Mesothelial cell of epicardium (in vitro differentiated cells): Measurements from ENCODE around the gene TRABD2A. TPM values are rescaled to one million over a fixed set of nuclear protein-coding genes. Genes with fewer than 3 reads are reported as not detected.

Source experiments
- DNase-seq, 2 experiments: peaks; one replicate each; pipeline ENCODE4 v3.0.0; 2021; ENCODE audit warnings: low spot score in 2 of 2; ENCODE audit not compliant: unreplicated experiment in 2 of 2
- H3K27ac Mint-ChIP-seq: 2 replicates; pipeline ENCODE4 v1.8.0; 2021; ENCODE audit warnings: mixed read lengths
- H3K27me3 Mint-ChIP-seq: 2 replicates; pipeline ENCODE4 v1.8.0; 2021; ENCODE audit warnings: low read depth, mixed read lengths
- H3K36me3 Mint-ChIP-seq: 2 replicates; pipeline ENCODE4 v1.8.0; 2021; ENCODE audit warnings: mixed read lengths
- H3K4me1 Mint-ChIP-seq: 2 replicates; pipeline ENCODE4 v1.8.0; 2021; ENCODE audit warnings: mixed read lengths
- H3K4me3 Mint-ChIP-seq: 2 replicates; pipeline ENCODE4 v1.8.0; 2021; ENCODE audit warnings: mild to moderate bottlenecking, moderate library complexity, mixed read lengths
- H3K9me3 Mint-ChIP-seq: 2 replicates; pipeline ENCODE4 v1.8.0; 2021; ENCODE audit warnings: mixed read lengths
- CTCF ChIP-seq: fragments of 200-600 bp; sonication (generic); IDR thresholded peaks from one replicate; pipeline ENCODE4 v1.5.0; 2021; ENCODE audit warnings: antibody characterized with exemption; ENCODE audit not compliant: unreplicated experiment
- total RNA-seq: library from RNA; stranded (reverse); gene quantifications from 3 replicates; pipeline ENCODE4 v1.2.1, GENCODE V29; 2021

TRABD2A gene
- total RNA-seq, result 0.45 to 0.55 TPM (median 0.45 TPM) in 3 replicates

- no peak within 1 kb of the TSS for H3K27ac Mint-ChIP-seq
These were observed at the start of gene TRABD2A for GRCh38 chr2:84880645-84881521. TRABD2A (minus strand) TSS chr2:84881084; CDS start chr2:84881039, 45 bp downstream.

GRCh38 chr2:84927275-84927627, 46.4 kb upstream of the TRABD2A start:
- H3K4me3 Mint-ChIP-seq, result no peak overlapping the region
- no peaks in the 10 kb centered on the region for H3K36me3 Mint-ChIP-seq
- H3K27ac Mint-ChIP-seq, result no peak overlapping the region
- H3K9me3 Mint-ChIP-seq, result no peaks in the 10 kb centered on the region
- DNase-seq, result no peak
- peaks cover 12% of the 10 kb centered on the region for H3K4me1 Mint-ChIP-seq
- peaks cover 4% of the 10 kb centered on the region for H3K27me3 Mint-ChIP-seq
- peak; percentile 56 for TF ChIP-seq CTCF

More at GRCh38 chr2:84880645-84881521, at the start of gene TRABD2A:
- Mint-ChIP-seq H3K9me3 (no peaks in the 10 kb centered on the region), H3K36me3 (no peaks in the 10 kb centered on the region), H3K27me3 (peaks cover 93% of the 10 kb centered on the region), H3K4me1 (peaks cover 22% of the 10 kb centered on the region), H3K4me3 (peak within 1 kb of the TSS; percentile 65)
- TF ChIP-seq CTCF, result no peak
- no peak for DNase-seq

GRCh38 chr2:84925724-84926376, 45.0 kb upstream of the TRABD2A start:
- Mint-ChIP-seq H3K9me3 (no peaks in the 10 kb centered on the region), H3K36me3 (no peaks in the 10 kb centered on the region), H3K4me1 (peaks cover 12% of the 10 kb centered on the region), H3K4me3 (peak overlapping the region; percentile 68), H3K27me3 (peaks cover 4% of the 10 kb centered on the region), H3K27ac (peak overlapping the region; percentile 54)
- DNase-seq, result peak; percentile 87 to 97
- TF ChIP-seq CTCF, result peak; percentile 98

GRCh38 chr2:84925336-84925723, 44.4 kb upstream of the TRABD2A start:
- no peak for DNase-seq
- H3K4me3 Mint-ChIP-seq, result no peak overlapping the region
- H3K9me3 Mint-ChIP-seq, result no peaks in the 10 kb centered on the region
- no peaks in the 10 kb centered on the region for H3K36me3 Mint-ChIP-seq
- H3K27ac Mint-ChIP-seq, result no peak overlapping the region
- no peak for TF ChIP-seq CTCF
- peaks cover 4% of the 10 kb centered on the region for H3K27me3 Mint-ChIP-seq
- H3K4me1 Mint-ChIP-seq, result peaks cover 14% of the 10 kb centered on the region

- no peak overlapping the region for H3K4me3 Mint-ChIP-seq
- no peaks in the 10 kb centered on the region for H3K36me3 Mint-ChIP-seq
- no peaks in the 10 kb centered on the region for H3K9me3 Mint-ChIP-seq
- TF ChIP-seq CTCF, result no peak
- peaks cover 4% of the 10 kb centered on the region for H3K27me3 Mint-ChIP-seq
- H3K27ac Mint-ChIP-seq, result no peak overlapping the region
- H3K4me1 Mint-ChIP-seq, result peaks cover 23% of the 10 kb centered on the region
- no peak for DNase-seq
These were observed 43.6 kb upstream of the TRABD2A start for GRCh38 chr2:84924173-84925106.
